Suprapubic skin (tissue), 4 donors: ENCODE measurements around the gene CROCC2. TPM values are rescaled to one million over a fixed set of nuclear protein-coding genes. Genes with fewer than 3 reads are reported as not detected.

ENCODE experiments used
- DNase-seq, 2 donors: peaks; one replicate each; pipeline ENCODE4 v3.0.0-alpha.2; 2019; ENCODE audit warnings: low spot score in 2 of 2
- H3K27ac ChIP-seq: fragments of 200-600 bp; sonication (generic); one replicate; pipeline ENCODE4 v1.5.1; 2019
- H3K27me3 ChIP-seq: fragments of 200-600 bp; sonication (generic); one replicate; pipeline ENCODE4 v1.5.1; 2019
- H3K36me3 ChIP-seq: fragments of 200-600 bp; sonication (generic); one replicate; pipeline ENCODE4 v1.5.1; 2019
- H3K4me1 ChIP-seq: fragments of 200-600 bp; sonication (generic); one replicate; pipeline ENCODE4 v1.5.1; 2019
- H3K4me3 ChIP-seq: fragments of 200-600 bp; sonication (generic); one replicate; pipeline ENCODE4 v1.5.1; 2019; ENCODE audit warnings: mild to moderate bottlenecking
- H3K9me3 ChIP-seq: fragments of 200-600 bp; sonication (generic); one replicate; pipeline ENCODE4 v1.5.1; 2019
- CTCF ChIP-seq, 2 donors: fragments of 200-600 bp in 1 of 2; fragments of 450-650 bp in 1 of 2; sonication (generic) in 1 of 2; IDR thresholded peaks; one replicate each; pipeline ENCODE4 v1.5.1; 2016 to 2019; ENCODE audit warnings: antibody characterized with exemption in 2 of 2, mild to moderate bottlenecking in 1 of 2, moderate library complexity in 1 of 2
- EP300 ChIP-seq: sonication (generic); formaldehyde crosslinking; IDR thresholded peaks from one replicate; pipeline ENCODE4 v1.6.1; 2017; ENCODE audit warnings: antibody characterized with exemption
- POLR2A ChIP-seq, 2 donors: fragments of 450-650 bp; IDR thresholded peaks; one replicate each; pipeline ENCODE4 v1.6.1; 2017; ENCODE audit warnings: antibody characterized with exemption in 2 of 2, mild to moderate bottlenecking in 2 of 2, moderate library complexity in 2 of 2
- POLR2AphosphoS5 ChIP-seq, 3 donors: sonication (generic); formaldehyde crosslinking; IDR thresholded peaks; one replicate each; pipeline ENCODE4 v1.6.1; 2017; ENCODE audit warnings: antibody characterized with exemption in 3 of 3
- WGBS: methylation state at CpG from one replicate; pipeline ENCODE4 v1.1.5; 2018; 5-methylcytosine and 5-hydroxymethylcytosine counted together
- total RNA-seq, 4 donors: library from RNA; depleted of rRNA; stranded (reverse); fragments of >200 nt; gene quantifications; one replicate each; pipeline ENCODE4 v1.1.0, GENCODE V29; 2016

Gene CROCC2
- total RNA-seq, 4 donors from 2014 or later: not detected

- no peaks in the 10 kb centered on the region for H3K9me3 ChIP-seq
- 33% methylated on average over 4 of the region's 13 CpGs for WGBS
- no peaks in the 10 kb centered on the region for H3K27me3 ChIP-seq
- no peak for TF ChIP-seq POLR2AphosphoS5 (IDR thresholded peaks at IDR 0.05)
- no peak for TF ChIP-seq CTCF (IDR thresholded peaks at IDR 0.05)
- no peak for TF ChIP-seq POLR2A (IDR thresholded peaks at IDR 0.05)
- TF ChIP-seq EP300: no peak
- peaks cover 47% of the 10 kb centered on the region for H3K4me1 ChIP-seq
- H3K4me3 ChIP-seq: no peak overlapping the region
- peak; percentile 76 to 91 for DNase-seq
- H3K27ac ChIP-seq: peak overlapping the region; percentile 57
- H3K36me3 ChIP-seq: no peaks in the 10 kb centered on the region
Observed at GRCh38 chr2:240921311-240921994, 15.3 kb downstream of the CROCC2 start.

- peak in 1 of 2 donors; percentile 75 for DNase-seq
- TF ChIP-seq CTCF (IDR thresholded peaks at IDR 0.05) (no peak), POLR2AphosphoS5 (IDR thresholded peaks at IDR 0.05) (no peak), POLR2A (IDR thresholded peaks at IDR 0.05) (no peak), EP300 (no peak)
- no peak overlapping the region for H3K27ac ChIP-seq
- WGBS: 60% methylated on average over 1 of the region's 1 CpG
- no peaks in the 10 kb centered on the region for H3K9me3 ChIP-seq
- H3K27me3 ChIP-seq: no peaks in the 10 kb centered on the region
- peaks cover 43% of the 10 kb centered on the region for H3K4me1 ChIP-seq
- no peaks in the 10 kb centered on the region for H3K36me3 ChIP-seq
- H3K4me3 ChIP-seq: no peak overlapping the region
Observed at GRCh38 chr2:240921995-240922244, 15.8 kb downstream of the CROCC2 start.

DNA sequence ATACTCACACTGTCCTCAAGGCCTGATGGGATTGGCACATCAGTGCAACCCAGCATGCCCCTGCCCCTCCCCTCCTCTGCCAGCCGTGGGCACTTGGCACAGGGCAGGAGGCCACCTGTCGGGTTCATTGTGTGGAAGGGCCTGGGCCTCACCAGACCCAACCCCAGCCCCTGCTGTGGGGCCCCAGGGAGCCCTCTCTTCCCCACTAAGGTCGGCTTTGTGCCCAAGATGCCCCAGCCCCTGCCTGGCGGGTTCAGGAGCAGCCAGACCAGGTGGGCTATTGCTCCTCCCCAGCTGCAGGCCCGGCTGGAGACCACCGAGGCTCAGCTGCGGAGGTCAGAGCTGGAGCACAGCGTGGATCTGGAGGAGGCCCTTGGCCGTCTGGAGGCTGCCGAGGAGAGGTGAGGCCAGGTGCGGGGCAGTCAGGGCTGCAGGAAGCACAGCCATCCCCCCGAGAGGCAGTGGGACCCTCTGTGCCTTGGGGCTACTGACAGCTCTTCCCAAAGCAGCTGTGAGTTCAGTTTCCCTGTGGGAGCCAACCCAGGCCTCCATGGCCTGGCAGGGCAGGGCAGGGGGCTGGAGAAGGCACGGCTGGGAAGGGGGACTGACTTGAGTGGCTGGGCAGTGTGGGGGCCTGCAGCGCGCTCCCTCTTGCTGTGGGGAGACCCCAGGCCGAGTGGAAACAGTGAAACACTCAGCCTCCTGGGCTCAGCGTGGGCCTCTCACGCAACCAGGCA, 16.3 kb downstream of the CROCC2 start:
- H3K4me1 ChIP-seq: peaks cover 38% of the 10 kb centered on the region
- WGBS: 91% methylated on average over 12 of the region's 18 CpGs
- TF ChIP-seq POLR2AphosphoS5 (IDR thresholded peaks at IDR 0.05) (no peak), POLR2A (IDR thresholded peaks at IDR 0.05) (no peak), CTCF (IDR thresholded peaks at IDR 0.05) (no peak), EP300 (no peak)
- H3K27me3 ChIP-seq: no peaks in the 10 kb centered on the region
- no peaks in the 10 kb centered on the region for H3K36me3 ChIP-seq
- H3K4me3 ChIP-seq: no peak overlapping the region
- no peak overlapping the region for H3K27ac ChIP-seq
- DNase-seq: peak; percentile 66 to 76
- H3K9me3 ChIP-seq: no peaks in the 10 kb centered on the region

DNA sequence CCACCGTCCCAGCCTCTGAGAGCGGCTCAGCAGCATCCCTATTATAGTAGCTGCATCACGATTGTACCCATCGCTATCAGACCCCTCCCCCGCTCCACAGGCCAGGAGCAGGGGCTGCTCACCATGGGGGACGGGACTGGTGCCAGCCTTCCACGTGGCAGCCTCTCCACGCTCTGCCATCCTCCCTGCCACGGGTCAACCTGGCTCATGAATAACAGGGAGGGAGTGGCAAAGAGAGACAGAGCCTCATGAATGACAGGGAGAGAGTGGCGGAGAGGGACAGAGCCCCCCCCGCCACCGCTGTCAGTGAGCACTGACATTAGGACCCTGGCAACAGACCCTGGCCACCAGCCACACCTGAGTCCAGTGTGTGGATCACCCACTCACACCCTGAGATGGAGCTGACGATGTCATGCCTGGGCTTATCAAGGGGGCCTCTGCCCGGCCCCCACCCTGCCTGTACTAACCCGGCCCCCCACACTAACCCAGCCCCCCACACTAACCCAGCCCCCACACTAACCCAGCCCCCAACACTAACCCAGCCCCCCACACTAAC, 16.9 kb downstream of the CROCC2 start:
- Histone ChIP-seq H3K4me1 (peaks cover 31% of the 10 kb centered on the region), H3K9me3 (no peaks in the 10 kb centered on the region), H3K4me3 (no peak overlapping the region), H3K27me3 (no peaks in the 10 kb centered on the region), H3K27ac (no peak overlapping the region), H3K36me3 (no peaks in the 10 kb centered on the region)
- DNase-seq: peak; percentile 52 to 67
- TF ChIP-seq POLR2AphosphoS5 (IDR thresholded peaks at IDR 0.05): no peak
- TF ChIP-seq EP300: no peak
- no peak for TF ChIP-seq POLR2A (IDR thresholded peaks at IDR 0.05)
- TF ChIP-seq CTCF (IDR thresholded peaks at IDR 0.05): no peak
- 74% methylated on average over 9 of the region's 15 CpGs for WGBS

DNA sequence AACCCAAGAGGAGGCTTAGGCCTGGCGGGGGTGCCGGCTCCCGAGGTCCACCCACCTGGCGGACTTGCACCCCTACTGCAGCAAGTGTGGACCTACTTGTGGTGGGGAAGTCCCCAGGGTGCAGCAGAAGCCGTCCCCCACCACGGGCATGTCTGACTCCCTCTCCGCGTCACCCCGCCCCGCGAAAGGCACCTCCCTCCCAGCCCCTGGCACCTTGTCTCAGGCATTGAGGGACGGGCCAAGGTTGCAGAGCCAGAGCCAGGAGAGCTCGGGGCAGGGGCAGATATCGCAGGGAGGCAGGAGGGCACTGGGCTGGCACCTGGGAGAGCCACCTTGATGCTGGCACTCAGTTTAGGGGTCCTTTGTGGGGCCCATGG, 19.0 kb downstream of the CROCC2 start:
- H3K9me3 ChIP-seq: no peaks in the 10 kb centered on the region
- TF ChIP-seq EP300 (no peak), CTCF (IDR thresholded peaks at IDR 0.05) (no peak), POLR2A (IDR thresholded peaks at IDR 0.05) (no peak), POLR2AphosphoS5 (IDR thresholded peaks at IDR 0.05) (no peak)
- peaks cover 26% of the 10 kb centered on the region for H3K4me1 ChIP-seq
- DNase-seq: peak; percentile 62 to 65
- H3K36me3 ChIP-seq: no peaks in the 10 kb centered on the region
- H3K27ac ChIP-seq: no peak overlapping the region
- WGBS: 48% methylated on average over 11 of the region's 14 CpGs
- no peak overlapping the region for H3K4me3 ChIP-seq
- no peaks in the 10 kb centered on the region for H3K27me3 ChIP-seq
